ENCODE data around the gene CFAP299.

- TF ChIP-seq CTCF (IDR thresholded peaks at IDR 0.05) (no peak), POLR2AphosphoS5 (IDR thresholded peaks at IDR 0.05) (no peak), POLR2A (IDR thresholded peaks at IDR 0.05) (no peak)
These were observed 89.9 kb downstream of the CFAP299 start for GRCh38 chr4:80425124-80426100.
